Endothelial cell of umbilical vein (primary cell): Measurements from ENCODE around the gene DSEL. TPM values are rescaled to one million over a fixed set of nuclear protein-coding genes. Genes with fewer than 3 reads are reported as not detected.
A peak's percentile ranks its signal among the peaks of the same experiment; 100 is the strongest.

Source experiments
- BruUV-seq: library from RNA; stranded (reverse); fragments of 400-500 nt; replicated peaks from 2 replicates; lab custom pipeline; 2021; lab: Mats Ljungman, UMichigan
- CTCF ChIA-PET: fragments of 300-600, 350-600 bp; sonication (Branson Sonifier 250); formaldehyde crosslinking; loops from one replicate; lab custom pipeline; 2021; ENCODE audit warnings: antibody characterized with exemption, inconsistent platforms; lab: Charles Lee
- POLR2A ChIA-PET: fragments of 300-600, 350-600 bp; sonication (Branson Sonifier 250); formaldehyde crosslinking; loops from one replicate; lab custom pipeline; 2021; ENCODE audit warnings: antibody characterized with exemption, inconsistent platforms; lab: Charles Lee
- DNase-seq: peaks from one replicate; pipeline ENCODE4 v3.0.0-alpha.2; 2011; ENCODE audit warnings: low read depth, low spot score
- FAIRE-seq: peaks from 2 replicates; lab custom pipeline; 2011; peaks lifted over from hg19 to GRCh38; lab: Jason Lieb, UNC
- H2AFZ ChIP-seq: 2 replicates; pipeline ENCODE4 v1.6.0; 2012; ENCODE audit warnings: low read depth, low read length, control low read depth, inconsistent platforms
- H3K27ac ChIP-seq: 2 replicates; pipeline ENCODE4 v1.5.1; 2011; ENCODE audit warnings: low read depth, mild to moderate bottlenecking, control low read depth, low read length, moderate library complexity; ENCODE audit not compliant: insufficient read depth
- H3K27me3 ChIP-seq, 2 experiments: 2 replicates each; pipeline versions ENCODE4 v1.6.0 to v1.6.1; 2011; ENCODE audit warnings: low read length in 2 of 2, mixed read lengths in 1 of 2; ENCODE audit not compliant: control insufficient read depth in 2 of 2, insufficient read depth in 2 of 2
- H3K36me3 ChIP-seq, 2 experiments: 2 replicates in 1 of 2; 3 replicates in 1 of 2; pipeline ENCODE4 v1.5.1; 2011; ENCODE audit warnings: low read length in 2 of 2, mild to moderate bottlenecking in 1 of 2, moderate library complexity in 1 of 2; ENCODE audit not compliant: control insufficient read depth in 2 of 2, insufficient read depth in 2 of 2; ENCODE audit errors: extremely low read depth in 1 of 2
- H3K4me1 ChIP-seq: 3 replicates; pipeline ENCODE4 v1.5.1; 2011; ENCODE audit warnings: mild to moderate bottlenecking, low read length; ENCODE audit not compliant: control insufficient read depth, insufficient read depth; ENCODE audit errors: extremely low read depth
- H3K4me2 ChIP-seq: 2 replicates; pipeline ENCODE4 v1.6.1; 2011; ENCODE audit warnings: low read length, control low read depth, mixed read lengths; ENCODE audit not compliant: insufficient read depth
- H3K4me3 ChIP-seq, 3 experiments: fragments of 200-600 bp in 1 of 3; sonication (generic), shearing (Covaris generic) in 1 of 3; replicated peaks in 1 of 3; 2 replicates each; pipeline ENCODE4 v1.5.1; 2011 to 2016; ENCODE audit warnings: control low read depth in 3 of 3, low read length in 3 of 3, mild to moderate bottlenecking in 2 of 3, inconsistent platforms in 1 of 3, low read depth in 1 of 3, moderate library complexity in 1 of 3; ENCODE audit not compliant: insufficient read depth in 1 of 3
- H3K79me2 ChIP-seq: 2 replicates; pipeline ENCODE4 v1.6.0; 2012; ENCODE audit warnings: low read length, inconsistent platforms; ENCODE audit not compliant: control insufficient read depth, insufficient read depth
- H3K9ac ChIP-seq: replicated peaks from 2 replicates; pipeline ENCODE3; 2011; ENCODE audit warnings: low read length, control low read depth; ENCODE audit not compliant: insufficient read depth; ENCODE audit errors: extremely low read depth
- H3K9me1 ChIP-seq: replicated peaks from 3 replicates; pipeline ENCODE4 v1.6.0; 2011; ENCODE audit warnings: mild to moderate bottlenecking, low read length; ENCODE audit not compliant: control insufficient read depth, insufficient read depth; ENCODE audit errors: extremely low read depth
- H3K9me3 ChIP-seq: replicated peaks from 2 replicates; pipeline ENCODE4 v1.5.1; 2012; ENCODE audit warnings: low read length, inconsistent platforms; ENCODE audit not compliant: control insufficient read depth, insufficient read depth
- H4K20me1 ChIP-seq: replicated peaks from 2 replicates; pipeline ENCODE3; 2011; ENCODE audit warnings: mild to moderate bottlenecking, low read length; ENCODE audit not compliant: control insufficient read depth, insufficient read depth; ENCODE audit errors: extremely low read depth
- CTCF ChIP-seq, 2 donors: IDR thresholded peaks; 1 replicate in 1 of 2; 2 replicates in 1 of 2; pipeline ENCODE4 v1.5.1; 2011; ENCODE audit warnings: low read length in 2 of 2, mild to moderate bottlenecking in 2 of 2, moderate library complexity in 2 of 2, control low read depth in 1 of 2, inconsistent platforms in 1 of 2, low read depth in 1 of 2; ENCODE audit not compliant: insufficient read depth in 1 of 2; ENCODE audit errors: extremely low read depth in 1 of 2
- EZH2 ChIP-seq: IDR thresholded peaks from 2 replicates; pipeline ENCODE4 v1.6.1; 2012; ENCODE audit warnings: borderline replicate concordance, low read depth, mild to moderate bottlenecking, moderate library complexity, low read length, inconsistent platforms; ENCODE audit not compliant: severe bottlenecking
- FOS ChIP-seq: IDR thresholded peaks from 2 replicates; pipeline ENCODE4 v1.6.1; 2011; ENCODE audit warnings: mild to moderate bottlenecking, low read length, moderate library complexity, borderline replicate concordance; ENCODE audit not compliant: insufficient read depth
- GATA2 ChIP-seq: IDR thresholded peaks from 2 replicates; pipeline ENCODE4 v1.7.0; 2011; ENCODE audit warnings: low read depth, mild to moderate bottlenecking, moderate library complexity, mixed read lengths, low read length; ENCODE audit not compliant: insufficient read length, insufficient read depth
- JUN ChIP-seq: IDR thresholded peaks from 2 replicates; pipeline ENCODE4 v1.6.1; 2011; ENCODE audit warnings: borderline replicate concordance, low read depth; ENCODE audit not compliant: insufficient read length, insufficient read depth
- MAX ChIP-seq: IDR thresholded peaks from 2 replicates; pipeline ENCODE4 v1.6.1; 2011; ENCODE audit not compliant: insufficient read depth, insufficient read length
- MYC ChIP-seq: IDR thresholded peaks from one replicate; pipeline ENCODE4 v1.6.1; 2011; ENCODE audit warnings: mild to moderate bottlenecking, low read depth, low read length
- POLR2A ChIP-seq: IDR thresholded peaks from 2 replicates; pipeline ENCODE4 v1.6.1; 2012; ENCODE audit warnings: low read depth, mild to moderate bottlenecking, control low read depth, low read length
- POLR2AphosphoS5 ChIP-seq: IDR thresholded peaks from 2 replicates; pipeline ENCODE4 v1.6.1; 2012; ENCODE audit warnings: low read depth, mild to moderate bottlenecking, control low read depth, low read length, moderate library complexity; ENCODE audit not compliant: insufficient read depth
- dilution Hi-C: fragments of 300-500 bp; cut with MboI; formaldehyde crosslinking; loops from one replicate; pipeline ENCODE4 v1.15.0; 2019; ENCODE audit warnings: low sequenced_read_pairs; ENCODE audit not compliant: extremely low pct_ligation_motif_present
- intact Hi-C: fragments of 100-400 bp; cut with micrococcal nuclease; formaldehyde crosslinking; loops from one replicate; pipeline ENCODE4 v1.10.0; 2022
- polyA plus RNA-seq, 4 experiments: library from polyadenylated mRNA; depleted of rRNA in 3 of 4; stranded (reverse) in 3 of 4; unstranded in 1 of 4; fragments of >200 nt; gene quantifications; 2 replicates each; pipeline versions ENCODE4 v1.2.1 to v1.2.3, GENCODE V29; 2011 to 2012; ENCODE audit warnings: missing spikeins in 1 of 4
- total RNA-seq: library from RNA; stranded (reverse); gene quantifications from 2 replicates; pipeline ENCODE4 v1.2.3, GENCODE V29; 2021

The DSEL gene
- total and polyA plus RNA-seq, 2 donors (not counting 3 experiments of a cell fraction or from before 2014, with no cell fraction given), result 2.0 to 4.5 TPM

GRCh38 chr18:67514901-67515540 is 1.5 kb downstream of the DSEL start:
- Histone ChIP-seq H3K9me3 (no peaks in the 10 kb centered on the region), H3K4me2 (peak overlapping the region; percentile 89), H3K9me1 (peaks cover 2% of the 10 kb centered on the region), H3K79me2 (no peaks in the 10 kb centered on the region), H3K27ac (no peak overlapping the region), H3K9ac (no peak overlapping the region), H3K27me3 (no peaks in the 10 kb centered on the region), H3K4me1 (peaks cover 8% of the 10 kb centered on the region), H3K4me3 (peak overlapping the region in 1 of 3 experiments; percentile 82), H3K36me3 (no peaks in the 10 kb centered on the region), H4K20me1 (no peaks in the 10 kb centered on the region), H2AFZ (no peak overlapping the region)
- ChIA-PET POLR2A (no interaction called here), CTCF (interaction anchor here (0.7 to 4.4 kb wide), 16 partner anchors 8 to 1162 kb away, joined by 3 to 66 read pairs (median 4); no protein-coding TSS in a partner anchor)
- TF ChIP-seq GATA2, result no peak
- no peak for TF ChIP-seq MYC
- TF ChIP-seq POLR2A, result no peak
- no peak for TF ChIP-seq MAX
- no peak for TF ChIP-seq EZH2
- no peak for TF ChIP-seq JUN
- no peak for TF ChIP-seq FOS
- TF ChIP-seq CTCF (IDR thresholded peaks at IDR 0.05; ENCODE audit: extremely low read depth in 1 of 2, insufficient read depth in 1 of 2, low read depth in 1 of 2, low read length in 2 of 2), result no peak
- no peak for TF ChIP-seq POLR2AphosphoS5
- FAIRE-seq (no peak), DNase-seq (peak; percentile 7)
- dilution Hi-C loops, result no loop called here
- intact Hi-C loops, result loop anchor here (5.0 to 10.0 kb wide), 4 partner anchors 82 to 330 kb away; no protein-coding TSS in a partner anchor
- TSS peak; percentile 23 for BruUV-seq
